Kidney (tissue), 14 donors: ENCODE measurements around the gene NFIA. TPM values are rescaled to one million over a fixed set of nuclear protein-coding genes. Genes with fewer than 3 reads are reported as not detected.

ENCODE experiments used
- DNase-seq, 5 donors: peaks; one replicate each; pipeline ENCODE4 v3.0.0-alpha.2; 2013 to 2020
- FAIRE-seq: peaks from 2 replicates; lab custom pipeline; 2012; peaks lifted over from hg19 to GRCh38; lab: Jason Lieb, UNC
- H3K27ac ChIP-seq, 2 donors: one replicate each; pipeline ENCODE4 v1.7.0; 2013; ENCODE audit warnings: low read depth in 2 of 2, low read length in 2 of 2, inconsistent platforms in 1 of 2
- H3K27me3 ChIP-seq: one replicate; pipeline ENCODE4 v1.7.1; 2013; ENCODE audit warnings: low read length, inconsistent platforms; ENCODE audit not compliant: control insufficient read depth, insufficient read depth
- H3K36me3 ChIP-seq, 3 donors: one replicate each; pipeline versions ENCODE4 v1.7.0 to v1.7.1; 2013; ENCODE audit warnings: low read length in 3 of 3, control low read depth in 1 of 3, inconsistent platforms in 1 of 3; ENCODE audit not compliant: insufficient read depth in 3 of 3, control insufficient read depth in 2 of 3
- H3K4me1 ChIP-seq, 3 donors: one replicate each; pipeline versions ENCODE4 v1.7.0 to v1.7.1; 2013; ENCODE audit warnings: low read length in 3 of 3, inconsistent platforms in 1 of 3, low read depth in 1 of 3; ENCODE audit not compliant: control insufficient read depth in 2 of 3, insufficient read depth in 2 of 3
- H3K4me3 ChIP-seq, 3 donors: one replicate each; pipeline versions ENCODE4 v1.7.0 to v1.8.1; 2013; ENCODE audit warnings: low read length in 3 of 3, control low read depth in 1 of 3, inconsistent platforms in 1 of 3
- H3K9ac ChIP-seq, 3 donors: one replicate each; pipeline versions ENCODE4 v1.7.0 to v1.7.1; 2013; ENCODE audit warnings: low read length in 3 of 3, control low read depth in 1 of 3, inconsistent platforms in 1 of 3
- H3K9me3 ChIP-seq, 3 donors: one replicate each; pipeline versions ENCODE4 v1.7.0 to v1.7.1; 2013; ENCODE audit warnings: low read length in 3 of 3, control low read depth in 1 of 3, inconsistent platforms in 1 of 3; ENCODE audit not compliant: control insufficient read depth in 2 of 3, insufficient read depth in 1 of 3
- intact Hi-C: fragments of 100-400 bp; cut with DNase I; formaldehyde crosslinking; loops from one replicate; pipeline ENCODE4 v1.11.1; 2022
- polyA plus RNA-seq: library from polyadenylated mRNA; stranded (reverse); fragments of 350-450 nt; fragmentation: Illumina TruSeq; extraction: RNeasy Lipid Tissue Mini Kit (QIAGEN cat#74804); gene quantifications from one replicate; pipeline ENCODE4 v1.2.3, GENCODE V29; 2014; ENCODE audit warnings: low read depth, low replicate concordance; ENCODE audit not compliant: insufficient read depth
- total RNA-seq: library from RNA; stranded (reverse); fragmentation: NEBNext Ultra II Directional; extraction: Animal tissue kit (Norgen Biotek cat#: 25700); gene quantifications from one replicate; pipeline ENCODE4 v1.2.1, GENCODE V29; 2021
- TF ChIP-seq, protein P1 (sequence below): IDR thresholded peaks from 3 replicates; pipeline ENCODE4 v1.5.1; 2012; ENCODE audit warnings: mild to moderate bottlenecking, moderate library complexity, borderline replicate concordance; ENCODE audit not compliant: insufficient read depth; ENCODE audit errors: extremely low read depth
- donor health status: control.
- donor health status: control.
- donor health status: control.
- donor health status: control.
- donor health status: control.
- donor health status: DM: yes; HTN: yes; CAD: no.
- donor health status: Normal renal cell carcinoma (clear cell type).

Gene NFIA
- total and polyA plus RNA-seq, 2 donors from 2014 or later, result 4.8 to 87.5 TPM

DNA sequence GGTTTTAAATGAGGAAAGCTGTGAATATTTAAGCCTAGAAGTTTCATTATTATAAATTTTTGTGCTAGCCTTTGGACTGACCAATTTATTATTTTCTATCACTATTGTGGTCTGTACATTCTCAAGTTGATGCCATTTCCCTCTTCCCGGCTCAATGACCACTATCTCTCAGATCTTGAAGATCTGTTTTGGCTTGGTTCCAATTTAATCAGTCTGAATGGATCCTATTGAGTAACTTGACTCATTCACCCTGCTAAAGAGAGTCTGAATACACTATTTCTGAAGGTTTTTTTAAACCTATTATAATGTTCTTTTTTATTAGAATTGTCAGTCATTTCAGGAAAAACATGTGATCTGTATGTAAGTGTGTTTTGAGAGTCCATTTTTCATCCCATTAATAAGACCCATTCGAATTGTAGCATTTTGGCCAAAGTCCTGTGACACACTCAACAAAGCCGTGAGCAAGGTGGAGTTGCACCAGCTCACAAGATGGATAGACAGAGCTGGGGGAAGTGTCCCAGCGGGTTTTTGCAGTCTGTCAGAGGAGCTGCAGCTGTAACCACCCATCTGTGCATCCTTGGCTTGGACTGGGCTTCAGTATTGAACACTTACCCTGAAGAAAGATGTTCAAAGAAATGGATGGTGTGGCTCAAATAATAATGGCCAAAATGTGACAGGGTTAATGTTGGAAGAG lies 145.6 kb downstream of the NFIA start:
- DNase-seq, result no peak
- intact Hi-C loops, result no loop called here
- Histone ChIP-seq H3K9ac (no peak overlapping the region), H3K4me1 (peaks cover 0 to 11% (median 2%) of the 10 kb centered on the region in 3 donors), H3K27ac (no peak overlapping the region), H3K27me3 (no peaks in the 10 kb centered on the region), H3K9me3 (no peaks in the 10 kb centered on the region), H3K36me3 (no peaks in the 10 kb centered on the region), H3K4me3 (no peak overlapping the region)
- no peak for FAIRE-seq
- TF ChIP-seq, protein P1, sequence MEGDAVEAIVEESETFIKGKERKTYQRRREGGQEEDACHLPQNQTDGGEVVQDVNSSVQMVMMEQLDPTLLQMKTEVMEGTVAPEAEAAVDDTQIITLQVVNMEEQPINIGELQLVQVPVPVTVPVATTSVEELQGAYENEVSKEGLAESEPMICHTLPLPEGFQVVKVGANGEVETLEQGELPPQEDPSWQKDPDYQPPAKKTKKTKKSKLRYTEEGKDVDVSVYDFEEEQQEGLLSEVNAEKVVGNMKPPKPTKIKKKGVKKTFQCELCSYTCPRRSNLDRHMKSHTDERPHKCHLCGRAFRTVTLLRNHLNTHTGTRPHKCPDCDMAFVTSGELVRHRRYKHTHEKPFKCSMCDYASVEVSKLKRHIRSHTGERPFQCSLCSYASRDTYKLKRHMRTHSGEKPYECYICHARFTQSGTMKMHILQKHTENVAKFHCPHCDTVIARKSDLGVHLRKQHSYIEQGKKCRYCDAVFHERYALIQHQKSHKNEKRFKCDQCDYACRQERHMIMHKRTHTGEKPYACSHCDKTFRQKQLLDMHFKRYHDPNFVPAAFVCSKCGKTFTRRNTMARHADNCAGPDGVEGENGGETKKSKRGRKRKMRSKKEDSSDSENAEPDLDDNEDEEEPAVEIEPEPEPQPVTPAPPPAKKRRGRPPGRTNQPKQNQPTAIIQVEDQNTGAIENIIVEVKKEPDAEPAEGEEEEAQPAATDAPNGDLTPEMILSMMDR, result no peak

DNA sequence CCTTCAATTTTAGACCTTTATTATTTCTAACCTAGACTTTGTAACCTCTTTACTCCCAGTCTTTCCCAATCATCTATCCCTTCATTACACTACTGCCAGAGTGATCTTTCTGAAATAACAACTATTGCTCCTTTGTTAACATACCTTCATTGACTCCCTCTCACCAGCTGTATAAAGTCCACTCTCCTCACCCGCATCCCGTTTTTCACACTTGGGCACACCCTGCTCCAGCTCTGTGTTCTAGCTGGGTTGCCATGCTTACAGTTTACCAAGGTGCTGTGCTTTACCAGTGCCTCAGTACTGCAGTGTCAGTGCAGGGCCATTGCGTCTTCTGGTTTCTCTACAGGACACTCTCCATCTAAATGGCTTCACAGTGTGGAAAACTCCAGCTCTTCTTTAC lies 148.2 kb downstream of the NFIA start:
- no peak for FAIRE-seq
- peaks cover 0 to 11% (median 2%) of the 10 kb centered on the region in 3 donors for H3K4me1 ChIP-seq
- no peaks in the 10 kb centered on the region for H3K27me3 ChIP-seq
- no peaks in the 10 kb centered on the region for H3K36me3 ChIP-seq
- H3K27ac ChIP-seq, result peak overlapping the region in 1 of 2 donors; percentile 11
- intact Hi-C loops, result no loop called here
- H3K4me3 ChIP-seq, result peak overlapping the region in 1 of 3 donors; percentile 8
- H3K9ac ChIP-seq, result no peak overlapping the region
- TF ChIP-seq, protein P1, result no peak
- H3K9me3 ChIP-seq, result no peaks in the 10 kb centered on the region
- DNase-seq, result peak in 3 of 5 donors; percentile 43 to 62 (median 52)

DNA sequence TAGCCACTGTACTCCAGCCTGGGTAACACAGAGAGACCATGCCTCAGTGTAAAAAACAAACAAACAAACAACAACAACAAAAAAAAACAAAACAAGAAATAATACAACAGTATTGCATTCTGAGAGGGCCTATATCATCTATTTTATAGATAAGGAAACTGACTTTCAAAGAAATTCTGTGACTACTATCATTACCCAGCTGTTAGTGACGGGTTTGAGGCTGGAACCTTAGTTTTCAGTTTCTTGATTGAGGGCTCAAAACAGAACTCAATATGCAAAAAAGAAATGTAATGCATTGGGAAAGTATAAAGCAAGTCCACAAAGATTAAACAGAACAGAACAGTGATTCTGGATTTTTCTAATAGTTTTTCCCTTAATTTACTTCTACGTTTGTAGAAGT lies 149.4 kb downstream of the NFIA start:
- TF ChIP-seq, protein P1, result no peak
- H3K9ac ChIP-seq, result no peak overlapping the region
- DNase-seq, result no peak
- H3K36me3 ChIP-seq, result no peaks in the 10 kb centered on the region
- no peaks in the 10 kb centered on the region for H3K27me3 ChIP-seq
- no peaks in the 10 kb centered on the region for H3K9me3 ChIP-seq
- peaks cover 0 to 11% (median 2%) of the 10 kb centered on the region in 3 donors for H3K4me1 ChIP-seq
- no peak for FAIRE-seq
- no peak overlapping the region for H3K4me3 ChIP-seq
- H3K27ac ChIP-seq, result no peak overlapping the region
- intact Hi-C loops, result no loop called here
